ENCODE results near the gene CRYGS.

Gene CRYGS

DNA sequence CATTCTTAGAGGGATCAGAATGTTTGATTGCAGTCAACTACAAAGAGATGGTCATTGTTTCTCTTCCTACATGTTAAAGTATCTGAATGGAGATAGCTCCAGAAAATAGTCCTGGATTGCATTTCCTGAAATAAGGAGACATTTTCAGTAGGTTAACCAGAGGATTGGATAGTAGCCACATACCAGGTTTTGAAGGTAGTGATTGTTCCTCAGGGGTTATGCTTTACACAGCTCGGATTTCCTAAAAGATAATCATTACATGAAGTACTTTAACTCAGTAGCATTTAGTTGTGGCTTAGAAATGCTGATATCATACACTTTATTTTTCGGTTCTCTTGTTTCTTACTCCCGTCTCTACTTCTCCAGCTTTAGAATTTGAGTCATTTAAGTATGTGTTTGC, 36.6 kb upstream of the CRYGS start:
- no peak for TF ChIP-seq REPIN1 (tag by site-specific recombination; IDR thresholded peaks at IDR 0.05; ENCODE audit: low read depth)
- TF ChIP-seq ZNF677 (tag by site-specific recombination; IDR thresholded peaks at IDR 0.05), result no peak
- TF ChIP-seq, protein P1, sequence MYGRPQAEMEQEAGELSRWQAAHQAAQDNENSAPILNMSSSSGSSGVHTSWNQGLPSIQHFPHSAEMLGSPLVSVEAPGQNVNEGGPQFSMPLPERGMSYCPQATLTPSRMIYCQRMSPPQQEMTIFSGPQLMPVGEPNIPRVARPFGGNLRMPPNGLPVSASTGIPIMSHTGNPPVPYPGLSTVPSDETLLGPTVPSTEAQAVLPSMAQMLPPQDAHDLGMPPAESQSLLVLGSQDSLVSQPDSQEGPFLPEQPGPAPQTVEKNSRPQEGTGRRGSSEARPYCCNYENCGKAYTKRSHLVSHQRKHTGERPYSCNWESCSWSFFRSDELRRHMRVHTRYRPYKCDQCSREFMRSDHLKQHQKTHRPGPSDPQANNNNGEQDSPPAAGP (tag by site-specific recombination; IDR thresholded peaks at IDR 0.05), result no peak
- TF ChIP-seq, protein P2, sequence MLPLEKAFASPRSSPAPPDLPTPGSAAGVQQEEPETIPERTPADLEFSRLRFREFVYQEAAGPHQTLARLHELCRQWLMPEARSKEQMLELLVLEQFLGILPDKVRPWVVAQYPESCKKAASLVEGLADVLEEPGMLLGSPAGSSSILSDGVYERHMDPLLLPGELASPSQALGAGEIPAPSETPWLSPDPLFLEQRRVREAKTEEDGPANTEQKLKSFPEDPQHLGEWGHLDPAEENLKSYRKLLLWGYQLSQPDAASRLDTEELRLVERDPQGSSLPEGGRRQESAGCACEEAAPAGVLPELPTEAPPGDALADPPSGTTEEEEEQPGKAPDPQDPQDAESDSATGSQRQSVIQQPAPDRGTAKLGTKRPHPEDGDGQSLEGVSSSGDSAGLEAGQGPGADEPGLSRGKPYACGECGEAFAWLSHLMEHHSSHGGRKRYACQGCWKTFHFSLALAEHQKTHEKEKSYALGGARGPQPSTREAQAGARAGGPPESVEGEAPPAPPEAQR (tag by site-specific recombination; IDR thresholded peaks at IDR 0.05), result no peak
- no peak for TF ChIP-seq ZNF514 (tag by site-specific recombination; IDR thresholded peaks at IDR 0.05)
- TF ChIP-seq ZFP41 (tag by site-specific recombination; IDR thresholded peaks at IDR 0.05; ENCODE audit: borderline replicate concordance), result no peak
- TF ChIP-seq ZNF791 (tag by site-specific recombination; IDR thresholded peaks at IDR 0.05), result no peak
- no peak for TF ChIP-seq ZNF837 (tag by site-specific recombination; IDR thresholded peaks at IDR 0.05)
- TF ChIP-seq ZNF211 (tag by site-specific recombination; IDR thresholded peaks at IDR 0.05; ENCODE audit: low read depth), result no peak
- TF ChIP-seq, protein P3, sequence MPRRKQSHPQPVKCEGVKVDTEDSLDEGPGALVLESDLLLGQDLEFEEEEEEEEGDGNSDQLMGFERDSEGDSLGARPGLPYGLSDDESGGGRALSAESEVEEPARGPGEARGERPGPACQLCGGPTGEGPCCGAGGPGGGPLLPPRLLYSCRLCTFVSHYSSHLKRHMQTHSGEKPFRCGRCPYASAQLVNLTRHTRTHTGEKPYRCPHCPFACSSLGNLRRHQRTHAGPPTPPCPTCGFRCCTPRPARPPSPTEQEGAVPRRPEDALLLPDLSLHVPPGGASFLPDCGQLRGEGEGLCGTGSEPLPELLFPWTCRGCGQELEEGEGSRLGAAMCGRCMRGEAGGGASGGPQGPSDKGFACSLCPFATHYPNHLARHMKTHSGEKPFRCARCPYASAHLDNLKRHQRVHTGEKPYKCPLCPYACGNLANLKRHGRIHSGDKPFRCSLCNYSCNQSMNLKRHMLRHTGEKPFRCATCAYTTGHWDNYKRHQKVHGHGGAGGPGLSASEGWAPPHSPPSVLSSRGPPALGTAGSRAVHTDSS (tag by site-specific recombination; IDR thresholded peaks at IDR 0.05), result no peak
- Histone ChIP-seq H3K9me3 (ENCODE audit: control insufficient read depth, insufficient read depth, low read depth, low read length) (no peaks in the 10 kb centered on the region), H3K4me1 (ENCODE audit: control insufficient read depth, insufficient read depth, low read length) (no peaks in the 10 kb centered on the region), H3K27ac (ENCODE audit: extremely low read depth, low read depth, low read length) (no peak overlapping the region), H3K36me3 (ENCODE audit: control insufficient read depth in 2 of 2, insufficient read depth in 1 of 2, low read length in 2 of 2) (peaks cover 16 to 97% of the 10 kb centered on the region in 2 experiments), H3K4me3 (ENCODE audit: low read depth, low read length) (no peak overlapping the region)
- ChIA-PET POLR2A (interaction anchor here (1.5 kb wide), 1 partner anchor 10 kb away, joined by 8 read pairs; the partner anchor contains the start of gene DNAJB11), CTCF (no interaction called here)

DNA sequence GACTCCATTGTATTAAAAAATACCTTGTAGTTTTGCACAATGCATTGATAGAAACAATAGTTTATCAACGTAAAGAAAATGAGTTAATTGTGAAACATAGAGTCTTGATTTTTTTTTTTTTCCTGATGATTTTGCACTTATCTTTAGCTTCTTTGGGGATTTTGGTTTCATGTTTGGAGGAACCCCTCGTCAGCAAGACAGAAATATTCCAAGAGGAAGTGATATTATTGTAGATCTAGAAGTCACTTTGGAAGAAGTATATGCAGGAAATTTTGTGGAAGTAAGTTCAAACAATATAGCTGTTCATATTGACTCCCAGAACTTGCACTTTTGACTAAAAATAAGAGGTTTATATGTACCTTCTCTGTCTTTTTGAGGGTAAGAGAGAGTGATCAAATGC, 33.3 kb upstream of the CRYGS start:
- POLR2A ChIA-PET, result no interaction called here
- Histone ChIP-seq H3K9me3 (ENCODE audit: control insufficient read depth, insufficient read depth, low read depth, low read length) (no peaks in the 10 kb centered on the region), H3K36me3 (ENCODE audit: control insufficient read depth in 2 of 2, insufficient read depth in 1 of 2, low read length in 2 of 2) (peaks cover 10 to 95% of the 10 kb centered on the region in 2 experiments), H3K27ac (ENCODE audit: extremely low read depth, low read depth, low read length) (no peak overlapping the region), H3K4me1 (ENCODE audit: control insufficient read depth, insufficient read depth, low read length) (no peaks in the 10 kb centered on the region), H3K4me3 (ENCODE audit: low read depth, low read length) (no peak overlapping the region)
- TF ChIP-seq, protein P4, sequence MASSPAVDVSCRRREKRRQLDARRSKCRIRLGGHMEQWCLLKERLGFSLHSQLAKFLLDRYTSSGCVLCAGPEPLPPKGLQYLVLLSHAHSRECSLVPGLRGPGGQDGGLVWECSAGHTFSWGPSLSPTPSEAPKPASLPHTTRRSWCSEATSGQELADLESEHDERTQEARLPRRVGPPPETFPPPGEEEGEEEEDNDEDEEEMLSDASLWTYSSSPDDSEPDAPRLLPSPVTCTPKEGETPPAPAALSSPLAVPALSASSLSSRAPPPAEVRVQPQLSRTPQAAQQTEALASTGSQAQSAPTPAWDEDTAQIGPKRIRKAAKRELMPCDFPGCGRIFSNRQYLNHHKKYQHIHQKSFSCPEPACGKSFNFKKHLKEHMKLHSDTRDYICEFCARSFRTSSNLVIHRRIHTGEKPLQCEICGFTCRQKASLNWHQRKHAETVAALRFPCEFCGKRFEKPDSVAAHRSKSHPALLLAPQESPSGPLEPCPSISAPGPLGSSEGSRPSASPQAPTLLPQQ (tag by site-specific recombination; IDR thresholded peaks at IDR 0.05), result no peak
- TF ChIP-seq, protein P5, sequence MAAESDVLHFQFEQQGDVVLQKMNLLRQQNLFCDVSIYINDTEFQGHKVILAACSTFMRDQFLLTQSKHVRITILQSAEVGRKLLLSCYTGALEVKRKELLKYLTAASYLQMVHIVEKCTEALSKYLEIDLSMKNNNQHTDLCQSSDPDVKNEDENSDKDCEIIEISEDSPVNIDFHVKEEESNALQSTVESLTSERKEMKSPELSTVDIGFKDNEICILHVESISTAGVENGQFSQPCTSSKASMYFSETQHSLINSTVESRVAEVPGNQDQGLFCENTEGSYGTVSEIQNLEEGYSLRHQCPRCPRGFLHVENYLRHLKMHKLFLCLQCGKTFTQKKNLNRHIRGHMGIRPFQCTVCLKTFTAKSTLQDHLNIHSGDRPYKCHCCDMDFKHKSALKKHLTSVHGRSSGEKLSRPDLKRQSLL (tag by site-specific recombination; IDR thresholded peaks at IDR 0.05), result no peak
- TF ChIP-seq ZBTB48 (tag by site-specific recombination; IDR thresholded peaks at IDR 0.05), result no peak
- TF ChIP-seq ZNF324 (tag by site-specific recombination; IDR thresholded peaks at IDR 0.05), result no peak
- TF ChIP-seq ZNF335 (tag by site-specific recombination; conservative IDR thresholded peaks at IDR 0.05), result no peak
- TF ChIP-seq ZNF792 (tag by site-specific recombination; IDR thresholded peaks at IDR 0.05), result no peak
- TF ChIP-seq ZNF404 (tag by site-specific recombination; IDR thresholded peaks at IDR 0.05), result no peak
- no peak for TF ChIP-seq ZNF514 (tag by site-specific recombination; IDR thresholded peaks at IDR 0.05)
- TF ChIP-seq ZNF37A (tag by site-specific recombination; IDR thresholded peaks at IDR 0.05), result no peak
- CTCF ChIA-PET, result interaction anchor here (0.6 to 1.4 kb wide), 2 partner anchors 18 to 40 kb away, joined by 3 to 5 read pairs; no protein-coding TSS in a partner anchor
